Stimulated activated CD4-positive, alpha-beta T cell treated with anti-CD3 and anti-CD28 coated beads, Interleukin-1b, Interleukin-23, amount 100 ng/mL, for 4 hours (primary cell): ENCODE measurements around the gene GSDMA.
A peak's percentile ranks its signal among the peaks of the same experiment; 100 is the strongest.
"Not testable (repeated sequence)": the region's sequence is repeated elsewhere in the genome, so short reads cannot be mapped to it uniquely, and the experiment has no call there.

Experiments
- DNase-seq, 2 donors: peaks; one replicate each; pipeline ENCODE4 v3.0.0-alpha.2; 2020; ENCODE audit warnings: low read depth in 2 of 2

Gene GSDMA

DNA sequence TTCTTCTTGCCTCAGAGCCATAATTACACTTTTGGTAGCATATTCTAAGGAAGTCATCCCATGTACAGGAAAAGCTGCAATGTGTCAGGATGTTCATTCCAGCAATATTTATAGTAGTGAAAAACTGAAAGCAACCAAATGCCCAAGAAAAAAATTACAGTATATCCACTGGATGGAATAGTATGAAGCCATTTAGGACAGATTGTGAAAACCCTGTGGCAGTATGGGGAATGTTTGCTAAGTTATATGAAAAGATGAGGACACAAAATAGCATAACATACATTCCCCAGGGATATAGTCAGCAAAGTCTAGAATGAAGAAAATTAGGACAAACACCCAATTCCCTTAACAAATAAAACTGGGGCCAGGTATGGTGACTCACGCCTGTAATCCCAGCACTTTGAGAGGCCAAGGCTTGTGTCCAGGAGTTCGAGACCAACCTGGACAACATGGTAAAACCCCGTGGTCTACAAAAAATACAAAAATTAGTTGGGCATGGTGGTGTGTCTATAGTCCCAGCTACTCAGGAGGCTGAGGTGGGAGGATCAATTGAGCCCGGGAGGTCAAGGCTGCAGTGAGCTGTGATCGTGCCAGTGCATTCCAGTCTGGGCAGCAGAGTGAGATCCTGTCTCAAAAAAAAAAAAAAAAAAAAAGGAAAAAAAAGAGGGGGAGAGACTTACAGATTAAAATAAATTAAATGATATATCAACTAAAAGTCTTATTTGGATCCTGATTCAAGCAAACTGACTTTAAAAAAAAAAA, 33.0 kb upstream of the GSDMA start:
- no peak for DNase-seq

DNA sequence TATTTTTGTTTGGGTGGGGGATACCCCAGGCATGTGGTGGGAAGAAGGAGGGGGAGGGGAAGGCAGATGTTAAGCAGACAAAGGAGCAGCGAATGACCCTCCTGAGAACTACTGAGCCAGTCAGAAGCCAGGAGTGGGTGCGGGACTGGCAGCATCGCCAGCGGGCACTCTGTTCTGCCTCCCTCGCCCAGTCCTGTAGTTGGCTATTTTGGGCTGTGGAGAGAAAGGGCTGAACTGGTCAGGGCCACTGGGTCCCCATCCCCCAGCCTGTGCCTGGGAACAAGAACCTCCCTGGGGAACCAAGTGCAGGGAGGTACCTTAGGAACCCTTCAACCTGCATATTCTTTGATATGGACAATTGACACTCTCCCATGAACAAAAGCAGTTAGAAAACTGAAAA, 28.9 kb upstream of the GSDMA start:
- DNase-seq = no peak

DNA sequence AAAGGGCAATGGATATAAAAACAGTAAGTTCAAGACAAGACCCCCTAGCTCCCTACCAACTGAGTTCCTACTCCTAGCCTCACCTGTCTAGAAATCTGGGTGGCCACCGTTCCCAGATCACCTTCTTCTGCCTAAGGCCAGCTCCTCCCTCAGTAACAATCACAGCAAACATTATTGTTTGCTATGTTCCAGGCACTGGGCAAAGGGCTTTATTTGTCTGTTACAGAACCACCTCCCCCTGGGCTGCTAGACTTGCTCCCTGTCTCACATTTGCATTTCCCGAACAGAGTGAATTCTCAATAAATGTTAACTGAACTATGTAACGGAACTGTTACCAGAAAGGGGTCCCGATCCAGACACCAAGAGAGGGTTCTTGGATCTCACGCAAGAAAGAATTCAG, 28.5 kb upstream of the GSDMA start:
- DNase-seq = no peak

DNA sequence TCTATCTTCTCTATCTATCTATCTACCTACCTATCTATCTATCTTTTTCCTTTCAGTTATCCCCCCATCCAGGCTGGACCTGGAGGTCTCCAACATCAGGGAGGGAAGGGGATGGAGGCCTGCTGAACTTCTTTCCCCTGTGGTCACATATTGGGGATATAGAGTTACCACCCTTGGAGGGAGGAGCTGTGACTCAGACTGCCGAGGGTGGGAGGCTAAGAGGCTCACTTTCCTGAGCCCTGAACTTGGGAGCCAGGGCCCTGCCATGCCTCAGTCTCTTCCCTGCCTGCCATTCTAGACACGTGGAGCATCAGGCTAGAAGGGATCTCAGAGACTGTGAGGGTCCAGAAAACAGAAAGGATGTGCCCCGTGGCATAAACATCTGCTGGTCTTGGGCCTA, 26.9 kb upstream of the GSDMA start:
- no peak for DNase-seq

DNA sequence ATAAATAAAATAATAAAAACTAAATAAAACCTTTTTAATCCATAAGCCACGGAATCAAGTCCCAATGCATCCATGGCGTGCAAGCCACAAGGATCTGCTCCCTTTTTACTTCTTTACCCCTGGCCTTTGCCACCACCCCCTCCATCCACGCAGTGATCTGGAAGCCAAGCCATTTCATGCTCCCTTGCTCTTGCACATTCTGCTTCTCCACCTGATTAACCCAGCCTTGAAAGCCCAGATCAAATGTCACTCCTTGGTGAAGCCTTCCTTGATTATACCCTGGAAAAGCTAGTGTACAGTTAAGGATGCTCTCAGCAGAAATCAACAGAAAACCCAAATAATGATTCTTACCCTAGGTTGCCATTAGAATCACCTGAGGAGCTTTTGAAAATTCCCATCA, 25.4 kb upstream of the GSDMA start:
- DNase-seq = no peak

DNA sequence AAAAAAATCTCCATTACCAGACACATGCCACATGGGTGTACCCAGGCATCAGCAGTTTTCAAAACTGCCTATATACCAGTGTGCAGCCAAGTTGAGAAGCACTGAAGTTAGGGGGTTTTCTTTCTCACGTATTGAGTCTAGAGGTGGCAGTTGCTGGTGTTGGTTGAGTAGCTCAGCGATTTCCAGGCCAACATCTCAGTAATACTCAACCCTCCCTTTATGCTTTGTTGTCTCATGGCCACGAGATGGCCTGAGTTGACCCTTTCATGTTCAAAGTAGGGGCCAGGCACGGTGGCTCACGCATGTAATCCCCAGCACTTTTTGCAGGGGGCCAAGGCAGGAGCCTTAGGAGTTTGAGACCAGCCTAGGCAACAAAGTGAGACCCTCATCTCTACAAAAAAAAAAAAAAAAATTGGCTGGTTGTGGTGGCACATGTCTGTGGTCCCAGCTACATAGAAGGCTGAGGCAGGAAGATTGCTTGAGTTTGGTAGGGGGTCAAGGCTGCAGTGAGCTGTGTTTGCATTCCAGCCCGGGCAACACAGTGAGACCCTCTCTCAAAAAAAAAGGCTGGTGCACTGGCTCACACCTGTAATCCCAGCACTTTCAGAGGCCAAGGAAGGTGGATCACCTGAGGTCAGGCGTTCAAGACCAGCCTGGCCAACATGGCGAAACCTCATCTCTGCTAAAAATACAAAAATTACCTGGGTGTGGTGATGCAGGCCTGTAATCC, 24.5 kb upstream of the GSDMA start:
- DNase-seq = no peak

DNA sequence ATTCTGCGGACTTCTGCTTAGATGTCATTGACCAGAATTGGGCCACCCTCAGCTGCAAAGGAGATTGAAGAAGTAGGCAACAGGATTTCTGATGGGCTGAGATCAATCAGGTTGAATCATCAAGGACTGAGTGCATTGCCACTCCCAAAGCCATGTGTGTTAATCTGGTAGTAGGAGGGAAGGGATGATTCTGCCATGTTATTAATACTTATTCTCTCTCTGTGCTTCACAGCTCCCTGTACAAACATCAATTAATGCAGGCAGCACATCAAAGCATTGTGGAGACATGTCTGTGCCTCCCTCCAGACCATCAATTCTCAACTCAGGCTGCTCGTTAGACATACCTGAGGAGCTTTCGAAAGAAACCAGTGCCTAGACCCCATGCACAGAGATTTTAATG, 23.7 kb upstream of the GSDMA start:
- DNase-seq = no peak

DNA sequence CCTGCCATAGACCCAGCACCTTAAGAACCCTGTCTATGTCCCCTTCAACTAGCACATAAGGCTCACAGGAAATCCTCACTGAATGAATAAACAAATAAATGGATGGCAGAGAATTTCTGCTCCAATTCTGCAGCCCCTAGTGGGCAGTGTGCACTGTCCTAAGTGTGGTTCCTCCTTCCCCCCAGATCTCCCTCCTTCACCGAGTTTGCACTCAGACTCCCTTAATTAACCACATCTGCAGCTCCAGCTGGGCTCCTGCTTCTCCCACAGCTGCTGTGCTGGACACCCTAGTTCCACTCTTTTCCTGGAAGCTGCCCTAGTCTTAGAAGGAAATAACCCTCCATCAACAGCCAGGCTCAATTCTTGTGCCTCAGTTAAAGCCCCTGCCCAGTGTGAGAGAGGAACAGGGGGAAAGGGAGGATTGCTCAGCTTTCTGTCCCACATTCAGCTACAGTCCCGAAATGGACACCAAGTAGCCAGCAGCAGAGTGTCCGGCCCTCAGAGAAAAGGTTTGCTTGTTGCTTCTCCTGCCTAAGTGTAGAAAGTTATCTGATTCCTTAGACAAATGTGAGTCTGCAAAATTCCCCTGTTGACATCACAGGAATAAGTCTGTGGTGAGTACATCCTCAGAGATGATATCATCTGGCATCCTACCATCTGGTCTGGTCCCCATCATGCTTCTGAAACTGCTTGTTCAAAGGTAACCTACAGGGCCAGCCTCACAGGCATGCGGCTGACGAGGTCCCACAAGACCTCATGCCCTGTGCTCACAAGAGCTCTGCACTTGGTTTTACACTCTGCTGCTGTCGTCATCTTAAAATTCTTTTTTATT, 23.0 kb upstream of the GSDMA start:
- no peak for DNase-seq

DNA sequence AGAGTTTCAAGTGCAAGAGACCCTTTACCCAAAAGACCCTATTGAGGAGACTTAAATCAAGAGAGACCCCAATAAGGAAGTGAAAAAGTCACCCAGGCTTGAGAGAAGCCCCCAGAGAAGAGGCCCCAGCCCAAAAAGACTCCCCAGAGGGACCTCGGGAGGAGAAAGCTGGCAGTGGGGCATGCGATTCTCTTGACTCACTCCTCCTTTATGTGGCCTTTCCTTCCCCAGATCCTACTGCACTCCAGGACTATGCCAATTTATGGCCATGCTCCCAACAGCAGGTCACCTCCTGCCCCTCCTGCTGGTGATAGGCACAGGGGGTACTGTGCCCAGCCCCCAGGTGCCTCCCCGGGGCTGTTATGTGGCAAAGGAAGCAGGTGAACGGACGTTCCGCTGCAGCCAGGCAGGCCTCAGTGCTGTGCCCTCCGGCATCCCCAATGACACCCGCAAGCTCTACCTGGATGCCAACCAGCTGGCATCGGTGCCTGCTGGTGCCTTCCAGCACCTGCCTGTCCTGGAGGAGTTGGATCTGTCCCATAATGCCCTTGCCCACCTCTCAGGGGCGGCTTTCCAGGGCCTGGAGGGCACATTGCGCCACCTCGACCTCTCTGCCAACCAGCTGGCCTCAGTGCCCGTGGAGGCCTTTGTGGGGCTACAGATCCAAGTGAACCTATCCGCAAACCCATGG, 19.0 kb upstream of the GSDMA start:
- no peak for DNase-seq

DNA sequence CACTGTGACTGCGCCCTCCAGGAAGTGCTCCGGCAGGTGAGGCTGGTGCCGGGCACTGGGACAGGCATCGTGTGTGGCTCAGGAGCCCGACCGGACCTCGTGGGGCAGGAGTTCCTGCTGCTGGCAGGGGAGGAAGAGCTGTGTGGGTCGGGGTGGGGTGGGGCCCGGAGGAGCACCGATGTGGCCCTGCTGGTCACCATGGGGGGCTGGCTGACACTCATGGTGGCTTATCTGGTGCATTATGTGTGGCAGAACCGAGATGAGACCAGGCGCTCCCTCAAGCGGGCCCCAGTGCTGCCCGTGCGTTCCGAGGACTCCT, 18.5 kb upstream of the GSDMA start:
- no peak for DNase-seq

DNA sequence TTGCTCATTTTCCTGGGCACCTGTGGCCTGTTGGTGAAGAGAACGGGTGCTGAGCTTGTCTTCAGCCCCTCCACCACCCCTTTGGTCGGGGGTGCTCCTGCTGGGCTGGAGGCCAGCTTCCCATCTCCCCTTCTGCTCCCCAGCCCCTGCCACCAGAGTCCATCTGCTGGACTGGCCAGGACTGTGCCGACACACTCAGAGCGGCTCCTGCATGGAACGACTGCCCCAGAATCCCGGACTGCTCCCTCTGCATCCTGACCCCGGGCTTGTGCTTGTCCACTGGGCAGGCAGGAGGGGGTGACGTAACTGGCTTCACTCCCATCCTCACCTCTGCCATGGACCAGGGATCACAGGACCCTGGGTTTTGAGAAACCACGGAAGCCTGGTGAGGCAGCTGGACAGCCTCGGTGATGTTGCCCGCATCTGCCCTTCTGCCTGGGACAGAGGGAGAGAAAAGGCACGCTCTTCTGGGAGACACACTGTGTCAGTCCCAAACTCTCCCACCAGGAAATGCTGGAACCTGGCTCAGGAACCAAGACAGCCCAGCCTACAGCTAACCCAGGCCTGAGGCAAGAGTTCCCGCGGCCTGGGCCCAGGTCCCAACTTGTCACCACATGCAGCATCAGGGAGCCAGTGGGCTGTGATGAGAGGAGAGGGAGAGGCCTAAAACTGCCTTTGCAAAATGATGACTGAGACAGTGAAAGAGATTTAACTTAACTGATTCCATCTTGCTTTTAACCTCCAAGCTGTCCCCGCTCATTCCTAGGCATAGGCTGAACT, 16.1 kb upstream of the GSDMA start:
- DNase-seq = no peak

DNA sequence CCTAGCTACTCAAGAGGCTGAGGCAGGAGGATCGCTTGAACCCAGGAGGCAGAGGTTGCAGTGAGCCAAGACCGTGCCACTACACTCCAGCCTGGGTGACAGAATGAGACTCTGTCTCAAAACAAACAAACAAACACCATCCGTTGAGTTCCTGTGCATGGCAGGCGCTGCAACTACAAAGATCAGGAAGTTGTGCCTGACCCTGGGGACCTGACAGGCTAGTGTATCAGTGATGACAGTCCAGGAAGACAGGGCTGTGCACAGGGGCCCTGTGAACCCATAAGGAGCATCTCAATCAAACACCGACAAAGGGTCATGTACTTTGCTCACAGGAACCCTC, 14.3 kb upstream of the GSDMA start:
- DNase-seq = not testable (repeated sequence)

DNA sequence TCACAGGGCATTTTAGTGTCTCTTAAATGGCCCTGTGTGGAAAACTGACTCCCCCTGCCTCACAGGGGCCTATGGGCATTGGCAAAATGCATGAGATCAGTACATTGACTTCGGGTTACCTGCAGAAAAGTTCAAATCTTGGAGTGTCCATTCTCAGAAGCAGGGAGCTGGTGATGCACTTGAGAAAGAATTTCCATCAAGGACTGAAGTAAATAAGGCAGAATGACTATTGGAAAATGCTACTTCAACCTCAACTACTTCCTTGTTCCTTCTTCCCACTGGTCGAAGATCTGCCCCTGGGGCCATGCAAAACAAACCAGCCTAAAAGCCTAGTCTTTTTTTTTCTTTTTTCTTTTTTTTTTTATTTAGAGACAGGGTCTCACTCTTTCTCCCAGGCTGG, 13.8 kb upstream of the GSDMA start:
- no peak for DNase-seq

DNA sequence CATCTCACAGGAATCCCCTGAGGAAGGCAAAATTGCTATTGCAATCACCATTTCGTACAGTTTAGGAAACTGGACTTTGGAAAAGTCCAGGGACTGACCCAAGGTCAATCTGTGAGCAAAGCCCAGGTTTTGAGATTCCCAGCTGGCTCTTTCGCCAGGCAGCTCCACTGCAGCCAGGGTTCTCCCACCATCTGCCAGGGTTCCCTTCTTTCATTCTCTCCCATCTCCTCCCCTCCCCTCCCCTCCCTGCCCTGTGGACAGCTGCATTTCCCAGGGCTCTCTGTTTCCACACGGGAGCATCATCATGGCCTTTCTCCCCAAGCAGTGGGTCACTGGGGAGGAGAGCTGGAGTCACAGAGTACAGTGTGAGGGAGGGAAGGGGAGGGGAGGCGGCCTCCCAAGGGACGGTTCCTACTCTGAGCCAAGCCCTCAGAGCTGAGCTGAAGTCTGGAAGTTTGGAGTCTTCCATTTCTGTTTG, 11.9 kb upstream of the GSDMA start:
- no peak for DNase-seq

DNA sequence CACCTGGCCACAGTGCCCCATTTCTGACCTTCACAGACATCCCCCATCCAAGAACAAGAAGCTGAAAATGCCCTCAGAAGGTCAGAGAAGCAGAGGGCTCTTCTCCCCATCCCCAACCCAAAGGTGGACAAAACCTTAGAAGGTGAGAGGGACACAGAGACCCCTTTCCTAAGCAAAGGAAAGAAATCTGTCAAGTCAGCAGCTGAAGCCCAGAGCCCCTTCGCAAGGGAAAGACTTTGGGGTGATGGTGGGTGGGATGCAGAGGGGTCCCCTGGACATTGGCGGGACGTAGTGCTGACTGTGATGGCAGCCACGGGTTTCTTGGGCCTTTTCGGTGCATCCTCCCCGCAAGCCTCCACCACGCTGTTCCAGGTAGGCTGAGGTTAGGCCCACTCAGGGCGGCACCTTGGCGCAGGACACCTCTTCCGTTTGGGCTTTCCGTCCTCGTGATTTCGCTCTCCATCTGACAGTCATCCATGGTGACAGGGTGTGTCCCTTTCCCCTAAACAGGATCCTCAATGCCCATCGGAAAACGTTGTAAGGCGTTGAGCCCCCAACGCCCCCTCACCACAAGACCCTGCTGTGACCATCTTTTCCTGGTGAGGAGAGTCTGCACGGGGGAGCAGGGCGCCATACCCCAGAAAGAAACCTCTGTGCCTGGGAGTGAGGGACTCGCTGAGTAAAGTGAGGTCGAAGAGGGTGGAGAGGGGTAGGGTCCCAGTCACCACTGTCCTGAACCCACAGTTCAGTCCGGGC, 10.7 kb upstream of the GSDMA start:
- no peak for DNase-seq

DNA sequence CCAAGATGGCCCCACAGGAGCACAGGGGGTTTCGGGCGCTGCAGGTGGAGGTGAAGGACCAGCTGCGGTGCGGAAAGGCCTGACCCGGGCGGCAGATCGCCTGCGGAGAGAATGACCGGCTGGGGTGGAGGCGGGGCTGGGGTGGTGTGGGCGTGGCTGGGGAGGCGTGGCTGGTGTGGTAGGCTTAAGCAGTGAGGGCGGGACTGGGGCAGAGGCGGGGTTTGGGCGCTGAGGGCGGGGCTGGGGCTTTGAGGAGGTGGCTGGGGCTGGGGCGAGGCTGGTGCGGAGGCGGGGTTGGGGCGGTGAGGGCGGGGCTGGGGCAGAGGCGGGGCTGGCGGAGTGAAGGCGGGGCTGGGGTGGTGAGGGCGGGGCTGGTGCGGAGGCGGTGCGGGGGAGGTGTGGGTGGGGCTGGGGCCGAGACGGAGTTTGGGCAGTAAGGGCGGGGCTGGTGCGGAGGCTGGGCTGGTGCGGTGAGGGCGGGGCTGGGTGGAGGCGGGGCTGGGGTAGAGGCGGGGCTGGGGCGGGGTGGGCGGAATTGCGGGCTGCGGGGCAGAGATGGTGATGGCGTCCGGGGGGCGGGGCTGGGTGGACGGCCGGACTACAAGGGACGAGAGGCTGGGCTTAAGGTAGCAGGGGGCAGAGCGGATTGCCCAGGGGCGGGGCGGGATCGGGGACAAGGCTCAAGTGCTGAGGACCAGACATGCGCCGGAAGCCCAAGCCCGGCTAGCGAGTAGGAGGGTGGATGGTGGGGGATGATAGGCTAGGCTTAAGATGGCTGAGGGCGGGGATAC, 9.9 kb upstream of the GSDMA start:
- DNase-seq = peak; percentile 87 to 96

DNA sequence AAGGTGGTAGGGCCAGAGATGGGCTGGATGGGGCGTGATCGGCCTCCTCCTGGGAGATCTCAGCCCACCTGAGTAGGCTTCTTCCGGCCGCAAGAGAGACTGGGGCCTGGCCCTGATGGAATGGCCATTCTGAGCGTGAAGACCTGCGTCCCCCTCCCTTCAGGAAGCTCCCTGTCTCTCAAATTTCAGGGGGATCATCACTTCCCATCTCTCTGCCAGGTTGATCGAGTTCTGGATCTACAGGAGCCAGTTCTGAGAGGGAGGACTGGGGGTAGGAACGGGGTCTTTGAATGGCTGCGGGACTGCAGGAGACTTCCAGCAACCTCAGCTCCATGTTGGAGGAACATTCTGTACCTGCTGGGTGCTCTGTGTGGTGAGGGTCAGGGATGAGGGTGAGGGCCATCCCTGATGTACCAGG, 9.3 kb upstream of the GSDMA start:
- DNase-seq = no peak

DNA sequence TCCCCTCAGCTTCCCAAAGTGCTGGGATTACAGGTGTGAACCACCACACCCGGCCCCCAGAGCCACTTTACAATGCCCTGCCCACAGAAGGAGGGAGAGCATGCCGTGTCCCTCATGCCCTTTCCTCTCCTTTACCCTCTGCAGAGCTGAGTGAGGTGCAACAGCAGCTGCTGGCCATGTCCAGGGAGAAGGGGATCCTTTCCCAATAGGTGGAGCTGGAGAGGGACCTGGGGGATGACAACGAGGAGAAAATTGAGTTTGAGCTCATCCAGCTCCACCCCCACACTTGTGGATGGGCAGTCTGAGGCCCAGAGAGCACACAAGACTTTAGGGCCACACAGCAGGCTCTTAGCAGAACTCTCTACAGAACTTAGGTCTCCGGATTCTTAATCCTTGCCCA, 7.9 kb upstream of the GSDMA start:
- DNase-seq = no peak

DNA sequence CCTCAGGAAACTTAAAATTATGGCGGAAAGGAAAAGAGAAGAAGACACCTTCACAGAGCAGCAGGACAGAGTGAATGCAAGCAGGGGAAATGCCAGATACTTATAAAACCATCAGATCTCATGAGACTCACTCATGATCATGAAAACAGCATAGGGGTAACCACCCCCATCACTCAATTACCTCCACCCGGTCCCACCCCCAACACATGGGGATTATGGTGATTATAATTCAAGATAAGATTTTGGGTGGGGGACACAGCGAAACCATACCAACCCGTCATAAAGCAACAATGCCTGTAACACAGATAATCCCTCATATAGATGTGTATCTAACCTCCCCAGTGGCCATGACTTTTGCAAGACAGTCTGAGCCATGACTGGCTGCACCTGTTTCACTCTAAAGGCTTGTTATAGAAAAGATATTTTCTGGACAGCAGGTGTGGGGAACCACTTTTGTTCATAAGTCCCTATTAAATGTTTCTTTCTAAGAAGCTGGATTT, 7.0 kb upstream of the GSDMA start:
- no peak for DNase-seq
